NCI-H1436 (cell line): ENCODE results near the gene PPME1.

ENCODE experiments used
- DNase-seq: peaks from one replicate; lab custom pipeline; 2025; lab: John Stamatoyannopoulos, UW

Gene PPME1

DNA sequence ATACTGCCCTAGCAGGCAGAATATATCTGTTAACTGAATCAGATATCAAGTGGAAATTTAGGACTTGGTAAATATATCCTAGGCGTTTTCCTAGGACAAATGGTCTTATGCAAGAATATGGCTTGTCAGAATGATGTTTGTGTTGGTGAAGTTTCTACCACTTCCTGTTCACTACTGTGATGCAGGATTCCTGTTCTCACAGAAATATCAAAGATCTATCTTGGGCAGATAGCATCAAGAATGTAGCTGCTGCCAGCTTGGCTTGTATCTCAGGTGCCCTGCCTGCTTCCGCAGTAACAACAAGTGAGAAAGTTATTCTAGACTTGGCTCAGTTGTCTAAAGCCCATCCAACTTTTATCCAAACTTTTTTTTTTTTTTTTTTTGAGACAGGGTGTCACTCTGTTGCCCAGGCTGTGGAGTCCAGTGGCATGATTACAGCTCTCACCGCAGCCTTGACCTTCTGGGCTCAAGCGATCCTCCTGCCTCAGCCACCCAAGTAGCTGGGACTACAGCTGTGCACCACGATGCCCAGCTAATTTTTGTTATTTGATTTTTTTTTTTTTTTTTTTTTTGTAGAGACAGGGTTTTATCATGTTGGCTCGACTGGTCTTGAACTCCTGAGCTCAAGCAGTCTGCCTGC lies 61.3 kb downstream of the PPME1 start:
- no peak for DNase-seq

DNA sequence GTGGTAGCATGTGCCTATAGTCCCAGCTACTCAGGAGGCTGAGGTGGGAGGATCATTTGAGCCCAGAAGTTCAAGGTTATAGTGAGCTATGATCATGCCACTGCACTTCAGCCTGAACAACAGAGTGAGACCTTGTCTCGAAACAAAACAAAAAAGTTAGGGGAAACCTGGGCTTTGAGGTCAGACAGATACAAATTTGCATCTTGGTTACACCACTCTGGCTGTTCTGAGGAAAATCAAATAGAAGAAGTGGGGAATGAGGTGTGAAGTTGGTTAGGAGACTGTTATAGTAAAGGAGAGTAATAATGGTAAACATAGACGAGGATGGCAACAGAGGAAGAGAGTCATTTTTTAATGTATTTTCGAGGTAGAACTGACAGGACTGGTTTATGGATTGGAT lies 62.6 kb downstream of the PPME1 start:
- no peak for DNase-seq

DNA sequence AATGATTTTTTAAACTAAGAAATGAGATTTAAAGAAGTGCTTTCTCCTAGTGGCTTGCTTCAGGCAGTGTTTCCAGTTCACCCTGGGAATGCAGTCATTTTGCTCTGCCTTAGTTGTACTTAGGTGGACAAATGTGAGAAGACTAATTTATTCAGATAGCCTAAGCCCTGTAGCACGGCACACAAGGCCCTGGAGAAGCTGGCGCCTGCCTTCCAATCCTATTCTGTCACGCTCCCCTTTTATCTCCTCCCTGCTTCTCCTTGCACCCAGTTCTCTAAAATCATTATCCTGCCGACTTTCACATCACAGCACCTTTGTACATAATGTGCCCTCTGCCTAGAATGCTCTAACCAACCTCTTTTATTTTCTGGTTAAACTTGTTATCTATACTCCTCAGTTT lies 64.0 kb downstream of the PPME1 start:
- DNase-seq = no peak

DNA sequence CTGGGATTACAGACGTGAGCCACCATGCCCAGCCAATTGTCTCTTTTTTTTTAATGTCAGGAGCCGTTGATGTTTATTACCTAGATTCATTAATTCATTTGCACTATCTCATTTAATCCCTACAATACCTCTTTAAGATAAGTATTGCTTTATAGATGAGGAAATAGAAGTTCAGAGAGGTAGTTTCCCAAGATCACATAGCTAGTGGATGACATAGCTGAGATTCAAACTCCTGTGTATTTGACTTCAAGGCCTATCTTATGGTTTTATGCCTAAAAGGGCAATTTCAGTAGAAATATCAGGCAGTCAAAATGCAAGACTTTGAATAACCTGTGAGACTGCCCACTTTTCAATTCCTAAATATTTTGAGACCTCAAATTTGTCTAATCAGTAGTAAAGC lies 66.5 kb downstream of the PPME1 start:
- DNase-seq = no peak

DNA sequence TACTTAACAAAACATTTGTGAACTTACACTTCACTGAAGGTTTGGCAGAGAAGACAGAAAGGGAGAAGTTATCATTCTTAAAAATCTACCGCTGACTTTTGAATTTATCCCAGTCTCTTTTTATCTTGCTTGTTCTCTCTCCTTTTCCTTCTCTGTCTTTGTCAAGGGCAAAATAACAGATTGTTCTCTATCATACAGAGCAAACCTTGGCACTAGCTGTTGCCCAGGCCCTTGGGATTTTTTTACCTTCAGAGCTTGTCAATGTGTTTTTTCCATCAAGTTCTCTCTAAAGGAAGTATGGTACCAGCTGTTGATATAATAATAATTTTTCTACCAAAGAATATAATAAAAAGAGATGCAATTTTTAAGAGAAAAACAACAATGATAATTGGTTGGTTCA lies 67.2 kb downstream of the PPME1 start:
- no peak for DNase-seq

DNA sequence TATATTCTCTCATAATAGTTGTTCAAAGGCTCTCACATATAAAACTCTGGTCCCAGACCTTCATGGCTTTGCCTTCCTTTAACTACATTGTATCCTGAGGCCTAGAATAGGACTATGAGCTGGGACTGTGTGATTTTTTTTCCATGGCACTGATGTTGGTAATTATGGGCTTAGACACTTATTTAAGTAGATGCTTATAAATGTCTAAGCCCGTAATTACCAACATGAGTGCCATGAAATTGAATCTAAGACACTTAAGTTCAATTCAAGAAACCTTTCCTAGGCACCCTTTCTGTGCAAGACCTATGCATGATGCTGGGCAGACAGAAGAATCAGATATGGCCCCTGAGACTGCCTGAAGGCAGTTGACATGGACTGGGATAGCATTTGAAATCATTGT lies 77.4 kb downstream of the PPME1 start:
- DNase-seq = peak; percentile 5

DNA sequence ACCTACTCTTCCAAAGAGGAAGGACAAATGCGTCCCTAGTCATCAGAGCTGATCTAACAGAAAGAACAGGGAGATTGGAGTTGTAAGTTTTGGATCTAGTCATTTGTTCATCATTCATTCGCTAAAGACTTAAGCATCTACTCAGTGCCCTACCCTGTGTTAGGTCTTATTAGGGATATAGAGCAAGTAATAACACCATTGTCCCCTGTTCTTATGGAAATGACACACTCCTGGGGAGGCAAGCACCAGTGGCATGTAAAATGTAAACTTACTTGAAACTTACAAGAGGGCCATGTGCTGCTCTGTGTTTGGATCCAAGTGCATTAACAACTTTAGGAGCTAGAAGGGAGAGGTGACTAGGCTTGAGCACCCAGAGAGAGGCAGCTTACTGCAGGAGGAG lies 78.4 kb downstream of the PPME1 start:
- no peak for DNase-seq

DNA sequence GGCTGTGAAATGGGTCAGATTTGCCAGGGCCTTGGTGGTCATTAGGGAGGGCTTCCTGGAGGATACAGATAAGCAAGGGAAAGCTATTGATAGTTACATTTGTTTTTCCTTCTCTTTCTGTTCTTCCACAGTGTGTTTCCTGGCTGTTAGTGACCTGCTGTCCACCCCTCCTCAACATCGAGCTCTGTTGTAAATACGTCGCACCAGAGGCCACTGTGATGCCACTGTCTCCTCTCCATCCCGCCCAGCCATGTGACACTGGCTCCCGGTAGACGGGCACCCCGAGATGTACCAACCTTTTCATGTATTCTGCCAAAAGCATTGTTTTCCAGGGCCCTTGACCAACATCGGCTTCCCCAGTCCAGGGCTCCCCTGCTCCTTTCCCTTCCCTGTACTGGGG lies 82.3 kb downstream of the PPME1 start:
- DNase-seq = no peak

DNA sequence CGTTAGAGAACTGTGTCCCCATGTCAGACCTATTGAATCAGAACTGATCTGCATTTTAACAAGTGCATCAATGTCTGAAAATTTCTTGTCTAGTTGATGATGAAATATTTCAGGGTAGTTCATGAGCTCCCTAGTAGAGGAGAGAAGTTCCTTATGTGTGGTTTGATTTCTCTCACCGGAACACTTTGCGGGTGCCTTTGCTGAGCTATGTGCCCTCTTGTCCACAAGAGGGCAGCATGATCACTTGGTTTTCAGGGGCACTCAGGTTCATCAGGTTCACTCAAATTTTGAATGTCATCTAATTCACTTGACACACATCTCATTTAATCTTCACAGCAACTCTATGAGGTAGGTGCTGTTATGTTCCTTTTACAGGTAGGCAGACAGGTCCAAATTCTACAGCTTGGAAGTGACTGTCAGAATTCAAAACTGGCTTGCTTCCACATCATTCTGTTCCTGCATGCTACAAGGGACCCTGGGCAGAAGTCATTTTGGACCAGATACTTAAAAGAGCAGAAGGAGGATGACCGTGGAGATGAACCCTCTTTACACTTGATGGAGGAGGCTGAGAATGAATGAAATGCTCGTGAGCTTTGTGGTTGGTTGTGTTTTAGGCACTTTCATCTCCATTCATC lies 84.8 kb downstream of the PPME1 start:
- DNase-seq = peak; percentile 63

DNA sequence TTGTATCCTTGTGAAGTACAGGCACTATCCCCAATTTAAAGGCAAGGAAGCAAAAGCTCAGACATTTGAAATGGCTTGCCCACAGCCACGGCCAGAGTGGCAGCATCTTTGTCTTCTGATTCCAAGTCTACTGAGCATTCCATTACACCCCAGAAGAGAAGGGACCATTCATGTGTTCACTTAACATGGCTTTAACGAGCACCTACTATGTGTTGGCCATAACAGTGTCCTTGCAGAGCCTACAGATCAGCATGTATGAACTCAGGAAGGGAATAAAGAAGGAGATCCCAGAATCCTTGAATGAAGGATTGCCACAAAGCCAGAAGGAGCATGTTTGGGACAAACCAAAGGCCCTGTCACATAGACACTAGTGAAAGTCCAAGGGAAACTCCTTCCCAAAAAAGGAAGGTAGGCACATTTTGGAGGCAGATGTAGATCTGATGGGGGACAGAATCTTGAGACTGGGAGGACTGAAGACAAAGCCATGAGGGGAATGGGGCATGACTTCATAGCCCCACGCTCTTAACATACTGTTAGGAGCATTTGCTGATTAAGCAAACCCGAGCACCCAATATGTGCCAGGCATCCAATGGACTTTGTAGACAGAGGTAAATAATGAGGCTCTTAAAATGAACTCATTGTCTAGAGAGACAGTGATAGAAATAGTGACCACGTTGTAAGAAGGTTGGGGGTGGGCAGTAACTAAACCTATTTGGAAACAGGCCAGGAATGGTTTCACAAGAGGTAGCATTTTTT lies 85.5 kb downstream of the PPME1 start:
- DNase-seq = no peak

DNA sequence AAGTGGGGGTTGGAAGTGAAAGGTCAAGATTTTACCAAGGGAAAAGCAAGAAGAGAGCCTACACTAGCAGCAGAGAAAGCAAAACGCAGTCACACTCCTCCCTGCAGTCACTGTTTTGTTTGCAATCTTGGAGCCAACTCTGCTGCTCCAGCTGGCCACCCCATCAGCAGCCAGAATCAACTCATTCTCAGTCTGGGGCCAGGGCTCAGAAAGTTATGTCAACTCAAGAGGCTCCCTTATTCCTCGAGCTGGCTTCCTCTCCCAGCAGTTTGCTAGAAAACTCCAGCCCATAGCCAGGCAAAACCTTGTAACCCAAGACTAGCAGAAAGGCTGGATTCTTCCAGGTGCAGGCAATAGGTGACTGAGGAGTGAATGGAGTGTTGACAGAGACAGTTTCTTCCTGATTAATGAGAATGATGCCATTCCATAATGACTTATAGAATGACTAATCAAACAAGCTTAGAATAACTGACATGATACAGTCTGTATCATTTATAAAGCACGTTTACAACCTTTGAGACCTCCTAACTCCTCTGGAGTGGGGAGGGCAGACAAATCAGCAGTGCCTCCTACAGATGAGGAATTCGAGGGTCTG lies 87.0 kb downstream of the PPME1 start:
- DNase-seq = no peak

DNA sequence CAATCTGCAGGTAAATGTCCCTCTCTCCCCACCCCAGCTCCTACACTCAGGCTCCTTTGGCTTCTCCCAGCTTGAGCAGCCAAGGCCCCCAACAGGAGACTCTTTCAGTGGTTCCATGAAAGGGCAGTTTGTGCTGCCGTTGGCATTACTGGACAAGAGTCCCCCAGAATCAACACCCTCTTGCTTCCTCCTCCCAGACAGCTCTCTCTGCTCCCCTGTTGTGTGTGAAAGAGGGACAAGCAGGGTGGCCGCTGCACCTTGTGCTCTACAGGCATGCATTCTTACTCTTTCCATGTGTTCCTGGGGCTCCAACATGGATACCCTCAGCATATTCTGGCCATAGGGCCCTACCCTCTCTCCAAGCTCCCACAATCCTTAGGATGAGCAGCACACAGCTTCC lies 91.6 kb downstream of the PPME1 start:
- no peak for DNase-seq

DNA sequence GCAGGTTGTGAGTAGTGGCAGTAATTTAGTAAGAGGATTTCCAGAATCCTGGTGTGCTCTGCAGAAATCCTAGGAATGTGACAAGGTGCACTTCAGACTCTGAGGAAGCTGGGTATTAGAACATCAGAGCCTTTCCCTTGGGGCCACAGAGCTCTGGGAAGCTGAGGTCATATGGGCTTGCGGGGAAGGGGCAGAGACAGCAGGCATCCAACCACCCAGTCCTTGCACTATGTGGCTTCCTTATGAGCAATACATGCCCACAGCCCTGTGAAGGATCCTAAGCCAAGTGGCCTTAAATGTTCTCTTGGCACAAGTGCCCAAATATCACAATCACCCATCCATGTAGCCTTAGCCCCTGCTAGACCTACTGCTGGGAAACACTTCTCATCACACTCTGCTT lies 94.2 kb downstream of the PPME1 start:
- no peak for DNase-seq

DNA sequence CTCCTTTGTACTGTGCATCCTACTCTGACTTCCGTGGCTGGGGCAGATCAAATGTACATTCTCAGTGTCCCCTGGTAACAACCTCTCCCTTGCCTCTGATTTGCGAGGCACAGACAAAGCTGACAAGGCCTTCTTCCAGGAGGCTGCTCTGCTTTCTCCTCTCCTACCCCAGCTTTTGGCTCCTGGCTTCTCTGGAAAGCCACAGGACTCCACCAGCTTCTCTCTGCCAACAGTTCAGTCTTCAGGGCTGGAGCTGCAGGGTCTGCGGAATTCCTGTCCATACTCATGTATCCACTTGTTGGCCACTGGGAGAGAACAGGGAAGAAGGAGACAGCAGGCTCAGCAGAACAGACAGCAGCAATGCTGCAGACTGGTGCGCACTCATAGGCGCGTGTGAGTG lies 95.9 kb downstream of the PPME1 start:
- DNase-seq = no peak

DNA sequence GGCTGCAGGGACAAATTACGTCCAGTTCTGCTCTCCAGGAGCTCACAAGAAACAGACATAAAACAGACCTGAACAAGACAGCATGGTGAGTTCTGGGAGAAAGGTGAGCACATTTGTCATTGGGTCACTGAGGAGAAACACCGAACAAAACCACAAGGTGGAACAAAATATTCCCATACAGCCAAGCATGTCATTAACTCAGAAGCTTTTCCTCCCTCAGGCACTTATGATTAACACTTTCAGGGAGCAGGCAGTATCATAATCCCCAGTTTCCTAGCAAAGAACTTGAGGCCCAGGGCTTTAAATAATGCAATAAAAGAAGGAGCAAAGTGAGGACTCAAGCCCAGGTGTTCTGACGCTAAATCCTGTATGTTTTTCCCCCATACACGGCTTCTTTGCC lies 97.4 kb downstream of the PPME1 start:
- no peak for DNase-seq

DNA sequence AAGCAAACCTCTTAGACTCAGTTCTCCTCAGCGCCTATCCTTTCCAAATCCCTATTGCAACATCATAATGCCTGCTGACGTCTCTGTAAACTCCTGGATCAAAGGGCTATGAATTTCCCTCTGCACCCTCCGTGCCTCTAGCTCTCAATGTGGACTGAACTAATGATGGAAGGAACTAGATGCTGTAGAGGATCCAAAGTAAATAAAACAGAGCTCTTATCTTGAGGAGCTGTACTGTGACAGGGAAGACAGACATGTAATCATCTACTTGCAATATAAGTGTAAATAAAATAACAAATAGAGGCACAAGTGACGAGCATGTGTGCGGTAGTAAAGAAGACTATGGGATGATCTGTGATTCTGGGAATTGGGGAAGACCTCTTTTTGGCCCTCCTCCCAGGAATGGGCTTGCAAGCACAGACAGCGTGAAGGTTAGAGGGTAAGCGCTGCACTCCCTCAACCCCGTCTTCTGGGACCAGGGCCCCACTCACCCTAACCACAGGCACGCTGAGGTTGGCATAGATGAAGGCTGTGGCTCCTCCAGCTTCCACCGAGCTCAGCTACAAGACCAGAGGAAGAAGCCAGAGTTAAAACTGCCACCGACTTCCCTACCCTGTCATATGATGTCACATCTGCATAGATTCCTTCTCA lies 98.2 kb downstream of the PPME1 start:
- DNase-seq = no peak

DNA sequence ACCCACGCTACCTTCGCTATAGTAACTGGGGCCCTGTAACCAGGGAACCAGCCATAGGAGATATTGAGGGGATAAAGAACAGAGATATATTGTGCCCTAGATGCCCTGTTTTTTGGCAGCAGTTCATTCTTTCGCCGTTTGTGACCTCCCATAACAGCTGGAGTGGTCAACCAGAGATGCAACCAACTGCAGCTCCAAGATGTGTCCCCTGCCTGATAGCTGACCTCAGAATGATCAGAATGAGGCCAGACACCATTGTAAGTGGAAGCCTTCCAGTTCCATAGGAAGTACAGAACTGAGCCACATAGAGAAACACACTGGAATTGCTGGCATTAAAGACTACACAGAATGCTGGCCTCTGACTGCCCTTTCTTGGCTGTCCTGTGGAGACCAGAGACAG lies 101.2 kb downstream of the PPME1 start:
- no peak for DNase-seq

DNA sequence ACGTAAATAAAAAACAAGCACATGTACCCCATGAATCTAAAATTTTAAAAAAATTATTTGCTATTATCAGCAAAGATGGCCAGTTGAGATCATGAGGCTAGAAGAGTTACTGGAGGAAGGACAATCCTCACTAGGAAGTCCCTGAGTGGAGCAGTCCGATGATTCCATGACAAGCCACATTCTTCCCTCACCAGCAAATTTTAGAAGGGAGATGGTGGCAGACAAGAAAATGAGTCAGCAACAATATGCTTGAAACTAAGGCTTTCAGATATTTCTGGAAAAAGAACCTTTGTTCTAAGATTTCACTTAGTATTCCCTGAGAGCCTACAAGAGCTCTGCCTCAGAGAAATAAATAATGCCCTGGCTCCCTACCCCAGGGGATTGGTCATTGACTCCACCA lies 105.5 kb downstream of the PPME1 start:
- DNase-seq = no peak

DNA sequence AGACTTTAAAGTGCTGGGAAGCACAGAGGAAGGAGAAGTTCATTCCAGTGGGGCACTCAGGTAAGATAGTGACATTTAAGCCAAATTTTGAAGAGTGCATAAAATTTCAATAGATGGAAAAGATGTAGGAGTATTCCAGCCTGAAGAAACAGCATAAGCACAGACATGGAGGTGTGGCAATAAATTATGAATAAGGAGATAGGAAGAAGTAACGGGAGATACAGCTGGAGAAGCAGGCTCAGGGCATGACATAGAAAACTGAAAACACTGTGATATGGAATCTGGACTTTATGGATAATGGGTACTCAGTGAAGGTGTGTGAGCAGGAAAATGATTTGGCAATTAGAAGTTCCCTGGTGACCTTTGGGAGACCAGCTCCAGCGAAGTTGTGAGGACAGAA lies 107.0 kb downstream of the PPME1 start:
- no peak for DNase-seq

DNA sequence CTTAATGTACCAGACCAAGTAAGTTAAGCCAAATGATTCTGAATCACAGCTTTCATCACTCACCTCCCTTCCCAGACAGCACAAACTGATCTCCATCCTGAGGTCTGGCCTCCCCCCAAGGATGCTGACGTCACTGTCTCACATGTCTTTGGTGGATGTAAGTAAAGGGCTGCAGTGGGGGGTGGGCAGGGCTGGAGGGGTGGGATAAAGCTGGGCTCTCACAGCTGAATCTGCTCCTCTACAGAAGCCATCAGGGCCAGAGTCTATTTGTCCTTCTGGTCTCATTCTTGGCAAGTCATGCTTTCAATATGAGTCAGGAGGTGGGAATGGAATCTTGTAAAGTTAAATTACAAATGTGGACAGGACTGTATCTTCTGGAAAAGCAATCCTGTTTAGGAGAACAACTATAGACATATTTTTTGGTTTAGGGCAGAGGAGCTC lies 107.7 kb downstream of the PPME1 start:
- DNase-seq = no peak

DNA sequence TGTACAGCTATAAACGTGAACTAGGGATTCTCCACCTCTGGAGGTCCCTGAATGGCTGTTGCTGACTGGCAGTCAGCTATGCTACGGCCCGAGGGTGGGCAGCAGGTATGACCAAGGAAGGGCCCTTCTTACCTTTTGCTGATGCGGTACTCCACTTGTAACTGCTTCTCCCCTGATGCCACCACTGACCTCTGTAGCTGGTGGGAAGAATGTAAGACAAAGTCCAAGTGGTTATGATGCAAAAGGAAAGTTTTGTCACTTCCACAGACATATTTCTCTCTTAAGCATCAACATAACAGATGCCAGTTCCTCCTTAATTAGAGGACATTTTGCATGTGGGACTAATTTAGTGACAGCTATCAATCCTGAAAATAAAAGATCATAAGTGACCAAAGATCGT lies 108.2 kb downstream of the PPME1 start:
- no peak for DNase-seq

DNA sequence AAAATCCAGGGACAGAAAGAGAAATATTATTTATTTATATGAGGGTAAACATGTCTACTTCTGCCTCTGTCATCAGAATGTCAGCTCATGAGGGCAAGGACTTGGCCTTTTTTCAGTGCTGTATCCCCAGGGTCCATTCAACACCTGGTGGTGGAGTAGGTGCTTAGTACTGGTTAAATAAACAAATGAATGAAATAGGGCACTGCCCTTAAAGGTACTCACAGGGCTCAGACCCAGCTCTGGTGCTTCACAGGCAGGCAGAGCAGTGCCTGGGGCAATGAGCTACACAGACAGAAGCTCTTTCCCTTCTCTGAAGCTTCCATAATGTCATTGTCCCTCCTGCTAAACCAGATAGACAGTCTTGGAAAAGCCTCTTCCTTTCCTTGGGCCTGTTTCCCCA lies 109.4 kb downstream of the PPME1 start:
- DNase-seq = no peak

DNA sequence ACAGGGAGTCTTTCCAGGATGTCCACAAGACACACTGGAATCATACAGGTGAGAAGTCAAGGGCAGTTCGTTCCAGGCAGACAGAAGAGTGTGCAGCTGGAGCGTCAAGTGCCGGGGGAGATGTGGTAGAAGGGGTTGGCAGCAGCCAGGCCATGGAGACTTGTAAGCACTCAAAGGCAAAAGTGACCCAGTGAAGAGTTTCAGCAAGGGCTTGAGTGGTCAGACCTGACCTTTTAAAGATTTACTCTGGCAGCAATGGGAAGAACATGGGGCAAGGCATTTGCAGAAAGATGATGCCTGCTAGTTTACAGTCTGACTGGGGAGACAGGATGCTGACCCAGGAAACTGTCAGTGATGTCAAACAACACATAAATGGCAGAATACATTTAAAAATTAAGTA lies 111.3 kb downstream of the PPME1 start:
- DNase-seq = no peak
